NCI-H2107 treated with DMSO at 0.1 percent for 48 hours (cell line): ENCODE results near the gene CHRM2.

ENCODE experiments used
- DNase-seq: peaks from one replicate; lab custom pipeline; 2025; ENCODE audit not compliant: unreplicated experiment; lab: John Stamatoyannopoulos, UW

Gene CHRM2

DNA sequence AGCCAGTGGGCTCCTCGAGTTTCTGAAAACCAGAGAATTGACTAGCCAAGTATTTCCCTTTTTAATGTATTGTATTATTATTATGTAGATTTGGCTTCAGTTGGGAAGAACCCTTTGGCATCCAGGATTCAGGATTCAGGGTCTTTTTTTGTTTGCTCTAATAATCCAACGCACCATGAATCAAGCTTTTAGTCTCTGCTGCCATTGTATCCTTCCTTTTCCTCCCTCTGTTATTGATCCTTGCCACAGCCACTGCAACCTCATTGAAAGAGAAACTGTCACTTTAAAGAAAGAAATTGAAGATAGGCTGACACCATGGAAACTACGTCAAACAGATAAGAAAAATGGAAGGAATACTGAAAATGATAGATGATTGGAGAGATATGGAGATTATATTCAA lies 150.0 kb downstream of the CHRM2 start:
- DNase-seq: no peak

GRCh38 chr7:137020351-137020750 lies 151.9 kb downstream of the CHRM2 start:
- DNase-seq: no peak

GRCh38 chr7:137025469-137026175 lies 157.2 kb downstream of the CHRM2 start:
- DNase-seq: no peak

GRCh38 chr7:137026176-137026500 lies 157.7 kb downstream of the CHRM2 start:
- DNase-seq: no peak

DNA sequence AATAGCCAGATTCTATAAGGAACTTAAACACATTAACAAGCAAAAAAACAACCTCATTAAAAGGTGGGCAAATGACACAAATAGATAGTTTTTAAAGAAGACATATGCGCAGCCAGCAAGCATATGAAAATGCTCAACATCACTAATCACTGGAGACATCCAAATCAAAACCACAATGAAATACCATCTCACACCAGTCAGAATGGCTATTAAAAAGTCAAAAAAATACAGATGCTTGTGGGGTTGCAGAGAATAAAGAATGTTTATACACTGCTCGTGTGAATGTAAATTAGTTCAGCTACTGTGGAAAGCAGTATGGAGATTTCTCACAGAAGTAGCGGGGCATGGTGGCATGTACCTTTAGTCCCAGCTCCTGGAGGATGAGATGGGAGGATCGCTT lies 164.0 kb downstream of the CHRM2 start:
- DNase-seq: no peak

- DNase-seq: no peak
Measured at GRCh38 chr7:137036768-137037167, 168.3 kb downstream of the CHRM2 start.

GRCh38 chr7:137038706-137039105 lies 170.3 kb downstream of the CHRM2 start:
- DNase-seq: no peak

DNA sequence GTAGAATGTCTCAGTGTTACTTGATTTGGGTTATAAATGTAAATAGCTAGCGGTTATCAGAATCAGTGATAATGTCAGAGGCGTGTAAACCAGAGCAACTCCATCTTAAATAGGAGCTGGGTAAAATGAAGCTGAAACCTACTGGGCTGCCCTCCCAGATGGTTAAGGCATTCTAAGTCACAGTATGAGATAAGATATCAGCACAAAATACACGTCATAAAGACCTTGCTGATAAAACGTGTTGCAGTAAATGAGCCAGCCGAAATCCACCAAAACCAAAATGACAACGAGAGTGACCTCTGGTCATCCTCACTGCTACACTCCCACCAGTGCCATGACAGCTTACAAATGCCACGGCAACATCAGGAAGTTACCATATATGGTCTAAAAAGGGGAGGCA lies 172.3 kb downstream of the CHRM2 start:
- DNase-seq: no peak

DNA sequence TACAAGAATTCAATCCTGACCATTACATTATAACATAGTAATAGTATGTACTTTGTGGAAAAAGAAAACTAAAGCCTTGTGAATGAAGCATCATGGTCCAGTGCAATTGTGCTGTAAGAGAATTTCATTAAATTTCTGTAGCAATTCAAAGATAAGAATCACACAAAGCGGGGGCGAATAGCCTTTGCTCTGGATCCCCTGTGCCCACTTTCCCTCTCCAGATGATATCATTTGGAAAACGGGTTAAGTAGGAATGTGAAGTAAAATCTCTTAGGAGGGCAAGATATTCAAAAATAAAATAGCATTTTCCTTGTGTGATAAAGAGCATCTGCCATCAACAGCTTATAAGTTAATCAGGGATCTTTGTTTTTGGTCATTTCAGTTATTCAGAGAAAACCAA lies 177.1 kb downstream of the CHRM2 start:
- DNase-seq: no peak

DNA sequence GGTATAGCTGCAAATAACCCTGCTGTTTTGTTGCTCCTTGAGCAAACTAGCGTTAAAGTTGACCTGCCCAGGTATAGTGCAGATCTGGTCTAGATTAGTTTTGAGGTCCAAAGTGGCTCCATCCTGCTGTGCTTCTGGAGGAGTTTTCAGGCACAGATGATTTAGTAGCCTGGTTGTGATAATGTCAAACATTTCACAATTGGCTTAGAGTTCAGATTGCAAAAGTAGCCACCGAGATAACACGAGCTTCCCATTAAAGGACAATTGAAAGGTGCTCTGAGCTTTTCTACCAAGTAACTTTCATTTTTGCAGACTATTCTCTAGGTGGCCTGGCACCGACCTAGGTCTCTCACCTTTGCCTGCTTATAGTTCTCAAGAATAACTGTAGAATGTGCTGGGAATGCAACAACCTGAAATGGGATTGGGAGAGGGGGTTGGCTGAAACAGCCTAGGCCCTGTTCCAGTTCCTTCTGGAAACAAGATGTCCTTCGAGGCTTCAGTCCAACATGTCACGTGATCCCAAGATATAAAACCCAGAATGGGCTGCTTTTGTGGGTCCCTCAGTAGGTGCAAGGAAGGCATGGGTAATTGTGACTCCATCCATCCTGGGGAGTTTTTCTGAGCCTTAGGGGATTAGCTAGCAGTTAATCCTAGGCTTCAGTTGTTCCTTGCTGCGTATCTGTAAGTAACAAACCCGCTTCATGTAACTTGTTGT lies 201.0 kb downstream of the CHRM2 start:
- no peak for DNase-seq
